Stomach (tissue), 4 donors: ENCODE data around the gene CCDC158.

Experiments used
- POLR2A ChIP-seq, 4 donors: fragments of 450-650 bp; IDR thresholded peaks; one replicate each; pipeline ENCODE4 v1.6.1; 2016; ENCODE audit warnings: antibody characterized with exemption in 4 of 4, control low read depth in 2 of 4, mild to moderate bottlenecking in 1 of 4, moderate library complexity in 1 of 4
- TF ChIP-seq, protein P1 (sequence below), 7 experiments: fragments of 450-650 bp in 4 of 7; fragments of 200-600 bp in 3 of 7; sonication (generic) in 3 of 7; IDR thresholded peaks; one replicate each; pipeline ENCODE4 v1.5.1; 2016 to 2019; ENCODE audit warnings: antibody characterized with exemption in 7 of 7, control low read depth in 2 of 7, mild to moderate bottlenecking in 1 of 7

DNA sequence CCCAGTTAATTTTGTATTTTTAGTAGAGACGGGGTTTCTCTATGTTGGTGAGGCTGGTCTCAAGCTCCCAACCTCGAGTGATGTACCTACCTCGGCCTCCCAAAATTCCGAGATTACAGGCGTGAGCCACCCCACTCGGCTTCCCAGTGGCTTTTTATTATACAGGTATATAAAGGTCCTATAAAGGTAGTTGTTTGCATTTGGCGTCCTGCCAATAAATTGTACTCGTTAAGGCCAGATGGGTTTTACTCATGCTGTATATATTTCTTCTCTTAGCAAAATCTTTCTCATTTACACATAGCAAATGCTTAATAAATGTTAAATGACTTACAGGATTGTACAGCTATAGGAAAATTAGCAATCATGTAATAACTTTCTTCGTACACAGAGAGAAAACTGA, 20.9 kb upstream of the CCDC158 start:
- TF ChIP-seq, protein P1, sequence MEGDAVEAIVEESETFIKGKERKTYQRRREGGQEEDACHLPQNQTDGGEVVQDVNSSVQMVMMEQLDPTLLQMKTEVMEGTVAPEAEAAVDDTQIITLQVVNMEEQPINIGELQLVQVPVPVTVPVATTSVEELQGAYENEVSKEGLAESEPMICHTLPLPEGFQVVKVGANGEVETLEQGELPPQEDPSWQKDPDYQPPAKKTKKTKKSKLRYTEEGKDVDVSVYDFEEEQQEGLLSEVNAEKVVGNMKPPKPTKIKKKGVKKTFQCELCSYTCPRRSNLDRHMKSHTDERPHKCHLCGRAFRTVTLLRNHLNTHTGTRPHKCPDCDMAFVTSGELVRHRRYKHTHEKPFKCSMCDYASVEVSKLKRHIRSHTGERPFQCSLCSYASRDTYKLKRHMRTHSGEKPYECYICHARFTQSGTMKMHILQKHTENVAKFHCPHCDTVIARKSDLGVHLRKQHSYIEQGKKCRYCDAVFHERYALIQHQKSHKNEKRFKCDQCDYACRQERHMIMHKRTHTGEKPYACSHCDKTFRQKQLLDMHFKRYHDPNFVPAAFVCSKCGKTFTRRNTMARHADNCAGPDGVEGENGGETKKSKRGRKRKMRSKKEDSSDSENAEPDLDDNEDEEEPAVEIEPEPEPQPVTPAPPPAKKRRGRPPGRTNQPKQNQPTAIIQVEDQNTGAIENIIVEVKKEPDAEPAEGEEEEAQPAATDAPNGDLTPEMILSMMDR (IDR thresholded peaks at IDR 0.05): no peak
- no peak for TF ChIP-seq POLR2A (IDR thresholded peaks at IDR 0.05)
